Vagina (tissue), 2 donors: Measurements from ENCODE around the gene ZSWIM3. TPM values are rescaled to one million over a fixed set of nuclear protein-coding genes. Genes with fewer than 3 reads are reported as not detected.

ENCODE experiments used
- DNase-seq, 2 donors: peaks; one replicate each; pipeline ENCODE4 v3.0.0-alpha.2; 2017; ENCODE audit errors: extremely low spot score in 2 of 2
- H3K27ac ChIP-seq: fragments of 200-600 bp; sonication (generic); one replicate; pipeline ENCODE4 v1.5.1; 2019
- H3K27me3 ChIP-seq: fragments of 200-600 bp; sonication (generic); one replicate; pipeline ENCODE4 v1.5.1; 2019
- H3K36me3 ChIP-seq, 2 donors: fragments of 200-600 bp; sonication (generic); one replicate each; pipeline ENCODE4 v1.5.1; 2017 to 2019
- H3K4me1 ChIP-seq: fragments of 200-600 bp; sonication (generic); one replicate; pipeline ENCODE4 v1.5.1; 2019
- H3K4me3 ChIP-seq, 2 donors: fragments of 200-600 bp; sonication (generic); 1 replicate in 1 of 2; 2 replicates in 1 of 2; pipeline ENCODE4 v1.5.1; 2016 to 2019
- H3K9me3 ChIP-seq: fragments of 200-600 bp; sonication (generic); one replicate; pipeline ENCODE4 v1.5.1; 2019
- CTCF ChIP-seq, 3 experiments: fragments of 450-650 bp in 2 of 3; fragments of 200-600 bp in 1 of 3; sonication (generic) in 1 of 3; IDR thresholded peaks; one replicate each; pipeline ENCODE4 v1.5.1; 2017 to 2019; ENCODE audit warnings: antibody characterized with exemption in 3 of 3, mild to moderate bottlenecking in 2 of 3, moderate library complexity in 2 of 3
- POLR2A ChIP-seq, 2 donors: fragments of 450-650 bp; IDR thresholded peaks; one replicate each; pipeline ENCODE4 v1.6.1; 2017; ENCODE audit warnings: antibody characterized with exemption in 2 of 2, mild to moderate bottlenecking in 2 of 2, moderate library complexity in 2 of 2
- POLR2AphosphoS5 ChIP-seq, 2 donors: sonication (generic); formaldehyde crosslinking; IDR thresholded peaks; one replicate each; pipeline ENCODE4 v1.9.0; 2017; ENCODE audit warnings: antibody characterized with exemption in 2 of 2, mild to moderate bottlenecking in 2 of 2, low read depth in 1 of 2; ENCODE audit not compliant: insufficient read depth in 1 of 2
- intact Hi-C: fragments of 100-400 bp; cut with DNase I; formaldehyde crosslinking; loops from one replicate; pipeline ENCODE4 v1.15.1; 2023
- total RNA-seq: library from RNA; depleted of rRNA; stranded (reverse); fragments of >200 nt; gene quantifications from one replicate; pipeline ENCODE4 v1.2.3, GENCODE V29; 2016

Gene ZSWIM3
- 2.9 TPM for total RNA-seq

DNA sequence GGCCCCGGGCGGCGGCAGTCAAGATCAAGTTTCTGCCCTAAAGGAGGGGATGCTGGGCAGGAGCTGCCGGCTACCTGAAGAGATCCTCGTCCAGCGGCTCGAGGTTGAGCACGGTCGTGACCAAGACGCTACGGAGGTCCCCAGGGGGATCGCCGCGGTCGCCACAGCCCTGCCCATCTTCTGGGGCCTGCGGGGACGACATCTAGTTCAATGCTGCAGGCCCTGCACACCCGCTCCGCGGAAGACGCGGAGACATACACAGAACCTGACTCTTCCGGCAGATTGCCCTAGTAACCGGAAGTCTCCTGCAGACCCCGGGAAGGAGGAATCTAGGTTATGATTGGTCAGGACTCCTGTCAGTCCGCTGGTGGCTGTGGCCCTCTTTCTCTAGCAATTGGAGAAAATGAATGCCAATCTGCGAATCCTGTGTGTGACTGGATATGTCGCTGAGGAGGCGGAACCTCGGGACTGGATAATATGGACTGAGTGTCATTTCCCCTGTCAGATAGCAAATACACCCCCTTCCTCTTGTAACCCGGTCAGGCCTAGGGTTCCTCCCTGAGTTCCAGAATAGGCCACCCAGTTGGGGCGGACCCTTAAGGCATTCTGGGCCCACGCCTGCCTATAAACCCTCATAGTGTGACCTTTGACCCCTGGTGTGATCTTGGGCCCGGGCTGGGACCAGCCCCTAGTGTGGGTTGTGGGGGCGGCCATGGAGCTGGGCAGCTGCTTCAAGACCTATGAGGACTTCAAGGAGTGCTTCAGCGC is at the start of gene ZSWIM3, which contains the start of gene ACOT8:
ZSWIM3 (plus strand) TSS at position 501 of the 768 bp plus-strand sequence; CDS start at position 713, 212 bp downstream.
ACOT8 (minus strand) TSS at position 279 of the 768 bp plus-strand sequence; CDS start at position 202, 77 bp downstream.
- Histone ChIP-seq H3K36me3 (peaks cover 0 to 14% of the 10 kb centered on the region in 2 donors), H3K4me3 (peak within 1 kb of the TSS; percentile 74 to 83), H3K4me1 (peaks cover 43% of the 10 kb centered on the region), H3K9me3 (no peaks in the 10 kb centered on the region), H3K27me3 (no peaks in the 10 kb centered on the region), H3K27ac (peak within 1 kb of the TSS; percentile 63)
- TF ChIP-seq POLR2A (IDR thresholded peaks at IDR 0.05), result peak in 1 of 2 donors; percentile 56
- TF ChIP-seq POLR2AphosphoS5 (IDR thresholded peaks at IDR 0.05; ENCODE audit: insufficient read depth in 1 of 2, low read depth in 1 of 2), result peak; percentile 83 to 95
- no peak for TF ChIP-seq CTCF (IDR thresholded peaks at IDR 0.05)
- DNase-seq, result peak in 1 of 2 donors; percentile 98
- intact Hi-C loops, result no loop called here

- Histone ChIP-seq H3K9me3 (no peaks in the 10 kb centered on the region), H3K27ac (no peak overlapping the region), H3K4me1 (peaks cover 7% of the 10 kb centered on the region), H3K27me3 (no peaks in the 10 kb centered on the region), H3K36me3 (peaks cover 0 to 53% of the 10 kb centered on the region in 2 donors), H3K4me3 (no peak overlapping the region)
- no peak for DNase-seq
- intact Hi-C loops, result loop anchor here (10.0 kb wide), 2 partner anchors 74 to 154 kb away; partner anchors contain the start of genes SPATA25 and ZSWIM1
- no peak for TF ChIP-seq CTCF (IDR thresholded peaks at IDR 0.05)
- TF ChIP-seq POLR2AphosphoS5 (IDR thresholded peaks at IDR 0.05; ENCODE audit: insufficient read depth in 1 of 2, low read depth in 1 of 2), result no peak
- TF ChIP-seq POLR2A (IDR thresholded peaks at IDR 0.05), result no peak
Observed at GRCh38 chr20:45810191-45810970, 47.0 kb upstream of the ZSWIM3 start.

DNA sequence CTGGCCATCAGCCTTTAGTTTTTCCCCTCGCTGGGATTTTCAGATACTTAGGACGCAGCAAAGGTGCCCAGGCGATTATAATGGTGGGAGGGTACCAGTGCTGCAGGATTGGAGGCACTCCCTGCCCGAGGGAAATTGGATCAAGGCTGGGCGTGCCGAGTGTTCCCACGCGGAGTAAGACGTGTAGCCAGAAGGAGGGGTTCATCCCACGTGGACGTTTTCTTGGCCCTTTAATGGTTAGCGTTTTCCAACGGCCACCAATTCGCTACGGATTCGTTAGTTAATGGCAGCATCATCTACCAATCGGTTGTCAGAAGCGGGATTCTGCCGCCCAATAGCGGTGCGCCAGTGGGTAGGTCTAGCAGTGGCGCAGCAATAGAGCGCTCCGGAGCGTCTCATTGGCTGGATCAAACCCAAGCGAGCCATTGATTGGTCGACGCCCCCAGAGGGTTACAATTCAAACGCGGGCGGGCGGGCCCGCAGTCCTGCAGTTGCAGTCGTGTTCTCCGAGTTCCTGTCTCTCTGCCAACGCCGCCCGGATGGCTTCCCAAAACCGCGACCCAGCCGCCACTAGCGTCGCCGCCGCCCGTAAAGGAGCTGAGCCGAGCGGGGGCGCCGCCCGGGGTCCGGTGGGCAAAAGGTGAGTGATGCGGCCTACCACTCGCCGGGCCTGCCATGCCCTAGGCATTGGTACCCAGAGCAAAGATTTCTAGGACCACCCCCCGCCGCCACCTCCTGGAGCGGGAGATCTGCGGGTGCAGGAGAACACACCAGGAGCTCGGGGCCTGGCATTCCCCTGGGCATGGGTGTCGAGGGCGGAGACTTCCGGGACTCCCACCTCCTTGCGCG is 45.0 kb upstream of the ZSWIM3 start, which contains the start of gene UBE2C:
UBE2C (plus strand) TSS at position 488 of the 849 bp plus-strand sequence; CDS start at position 540, 52 bp downstream.
- TF ChIP-seq POLR2A (IDR thresholded peaks at IDR 0.05) (no peak), CTCF (IDR thresholded peaks at IDR 0.05) (no peak), POLR2AphosphoS5 (IDR thresholded peaks at IDR 0.05; ENCODE audit: insufficient read depth in 1 of 2, low read depth in 1 of 2) (peak; percentile 74 to 94)
- DNase-seq, result peak in 1 of 2 donors; percentile 99
- Histone ChIP-seq H3K27me3 (no peaks in the 10 kb centered on the region), H3K4me3 (peak within 1 kb of the TSS; percentile 50 to 59), H3K27ac (peak within 1 kb of the TSS; percentile 23), H3K36me3 (peaks cover 0 to 33% of the 10 kb centered on the region in 2 donors), H3K4me1 (peaks cover 10% of the 10 kb centered on the region), H3K9me3 (no peaks in the 10 kb centered on the region)
- intact Hi-C loops, result loop anchor here (10.0 kb wide), 2 partner anchors 72 to 152 kb away; partner anchors contain the start of genes SPATA25 and ZSWIM1

- intact Hi-C loops, result loop anchor here (10.0 kb wide), 2 partner anchors 72 to 152 kb away; partner anchors contain the start of genes SPATA25 and ZSWIM1
- Histone ChIP-seq H3K4me3 (peak overlapping the region; percentile 50 to 59), H3K27me3 (no peaks in the 10 kb centered on the region), H3K9me3 (no peaks in the 10 kb centered on the region), H3K27ac (no peak overlapping the region), H3K36me3 (peaks cover 0 to 27% of the 10 kb centered on the region in 2 donors), H3K4me1 (peaks cover 13% of the 10 kb centered on the region)
- TF ChIP-seq POLR2AphosphoS5 (IDR thresholded peaks at IDR 0.05; ENCODE audit: insufficient read depth in 1 of 2, low read depth in 1 of 2), result no peak
- TF ChIP-seq CTCF (IDR thresholded peaks at IDR 0.05), result no peak
- no peak for TF ChIP-seq POLR2A (IDR thresholded peaks at IDR 0.05)
- no peak for DNase-seq
Observed at GRCh38 chr20:45813006-45813340, 44.4 kb upstream of the ZSWIM3 start.
